HG03575 (cell line): ENCODE measurements around the gene TMEM204.

ENCODE experiments used
- ATAC-seq: cut with Tn5 transposase; IDR thresholded peaks from one replicate; pipeline ENCODE4 v1.9.1; 2021; ENCODE audit not compliant: unreplicated experiment, insufficient number of reproducible peaks, low FRiP score; ENCODE audit errors: extremely low read depth

TMEM204 gene

GRCh38 chr16:1551166-1551565, 17.7 kb downstream of the TMEM204 start:
- ATAC-seq: no peak

- ATAC-seq: no peak
Observed at GRCh38 chr16:1552129-1552528, 18.7 kb downstream of the TMEM204 start.

GRCh38 chr16:1553946-1554825, 20.7 kb downstream of the TMEM204 start:
- no peak for ATAC-seq

GRCh38 chr16:1554826-1555445, 21.5 kb downstream of the TMEM204 start:
- ATAC-seq: no peak

- no peak for ATAC-seq
Observed at GRCh38 chr16:1556254-1556653, 22.8 kb downstream of the TMEM204 start.

- no peak for ATAC-seq
Observed at GRCh38 chr16:1557074-1557473, 23.6 kb downstream of the TMEM204 start.

GRCh38 chr16:1557576-1557975, 24.1 kb downstream of the TMEM204 start:
- ATAC-seq: no peak

GRCh38 chr16:1559446-1559975, 26.0 kb downstream of the TMEM204 start:
- ATAC-seq: no peak

- ATAC-seq: no peak
Observed at GRCh38 chr16:1560153-1560552, 26.7 kb downstream of the TMEM204 start.

GRCh38 chr16:1560866-1561265, 27.4 kb downstream of the TMEM204 start:
- no peak for ATAC-seq

- ATAC-seq: no peak
Observed at GRCh38 chr16:1561266-1561665, 27.8 kb downstream of the TMEM204 start.

- no peak for ATAC-seq
Observed at GRCh38 chr16:1561836-1562235, 28.4 kb downstream of the TMEM204 start.

- ATAC-seq: no peak
Observed at GRCh38 chr16:1563786-1564185, 30.3 kb downstream of the TMEM204 start.

GRCh38 chr16:1564325-1564724, 30.9 kb downstream of the TMEM204 start:
- no peak for ATAC-seq

- ATAC-seq: no peak
Observed at GRCh38 chr16:1565083-1565805, 31.8 kb downstream of the TMEM204 start.

- no peak for ATAC-seq
Observed at GRCh38 chr16:1567988-1568387, 34.5 kb downstream of the TMEM204 start.

- ATAC-seq: no peak
Observed at GRCh38 chr16:1571012-1571671, 37.7 kb downstream of the TMEM204 start.

- ATAC-seq: no peak
Observed at GRCh38 chr16:1572673-1573072, 39.2 kb downstream of the TMEM204 start.

GRCh38 chr16:1573301-1573700, 39.8 kb downstream of the TMEM204 start:
- ATAC-seq: no peak
